HL-60 (cell line): ENCODE measurements around the gene TBL1X.

Source experiments
- DNase-seq, 2 experiments: peaks; one replicate each; pipeline ENCODE4 v3.0.0-alpha.2; 2010 to 2020; ENCODE audit warnings: low read depth in 1 of 2, low spot score in 1 of 2
- H3K27ac ChIP-seq: fragments of 250-450 bp; sonication (Bioruptor Pico); replicated peaks from 2 replicates; pipeline ENCODE4 v1.5.1; 2020; ENCODE audit warnings: mild to moderate bottlenecking, moderate library complexity
- H3K27me3 ChIP-seq: fragments of 250-450 bp; sonication (Bioruptor Pico); 2 replicates; pipeline ENCODE4 v1.5.1; 2021; ENCODE audit warnings: mild to moderate bottlenecking, moderate library complexity; ENCODE audit not compliant: insufficient read depth, poor library complexity, severe bottlenecking
- H3K4me3 ChIP-seq: replicated peaks from 2 replicates; pipeline ENCODE4 v1.5.1; 2011; ENCODE audit warnings: mild to moderate bottlenecking, control low read depth, low read length; ENCODE audit not compliant: insufficient read depth
- GABPA ChIP-seq: IDR thresholded peaks from 2 replicates; pipeline ENCODE4 v1.6.1; 2012; ENCODE audit warnings: low read depth
- POLR2AphosphoS5 ChIP-seq: IDR thresholded peaks from 2 replicates; pipeline ENCODE4 v1.6.1; 2012; ENCODE audit warnings: low read depth
- SPI1 ChIP-seq: IDR thresholded peaks from 2 replicates; pipeline ENCODE4 v1.6.1; 2012; ENCODE audit warnings: low read depth, mild to moderate bottlenecking, borderline replicate concordance
- TF ChIP-seq, protein P1 (sequence below): IDR thresholded peaks from one replicate; pipeline ENCODE4 v1.5.1; 2011; ENCODE audit warnings: low read length, control low read depth, inconsistent platforms; ENCODE audit not compliant: insufficient read depth
- TF ChIP-seq, protein P2 (sequence below): IDR thresholded peaks from 2 replicates; pipeline ENCODE4 v1.6.1; 2012; ENCODE audit warnings: low read depth; ENCODE audit not compliant: insufficient replicate concordance

TBL1X gene

DNA sequence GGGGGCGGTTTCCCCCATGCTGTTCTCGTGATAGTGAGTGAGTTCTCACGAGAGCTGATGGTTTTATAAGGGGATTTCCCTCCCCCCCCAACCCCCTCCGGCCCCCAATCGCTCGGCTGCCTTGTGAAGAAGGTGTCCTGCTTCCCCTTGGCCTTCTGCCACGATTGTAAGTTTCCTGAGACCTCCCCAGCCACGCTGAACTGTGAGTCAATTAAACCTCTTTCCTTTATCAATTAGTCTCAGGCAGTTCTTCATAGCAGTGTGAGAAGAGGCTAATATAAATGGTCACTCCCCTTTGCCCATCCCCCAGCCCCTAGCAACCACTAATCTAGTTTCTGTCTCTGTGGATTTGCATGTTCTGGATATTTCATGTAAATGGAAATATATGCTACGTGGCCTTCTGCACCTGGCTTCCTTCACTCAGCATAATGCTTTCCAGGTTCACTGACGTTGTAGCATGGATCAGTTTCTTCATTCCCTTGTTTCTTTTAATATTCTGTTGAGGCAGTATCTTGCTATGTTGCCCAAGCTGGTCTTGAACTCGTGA lies 284.4 kb downstream of the TBL1X start:
- TF ChIP-seq, protein P1, sequence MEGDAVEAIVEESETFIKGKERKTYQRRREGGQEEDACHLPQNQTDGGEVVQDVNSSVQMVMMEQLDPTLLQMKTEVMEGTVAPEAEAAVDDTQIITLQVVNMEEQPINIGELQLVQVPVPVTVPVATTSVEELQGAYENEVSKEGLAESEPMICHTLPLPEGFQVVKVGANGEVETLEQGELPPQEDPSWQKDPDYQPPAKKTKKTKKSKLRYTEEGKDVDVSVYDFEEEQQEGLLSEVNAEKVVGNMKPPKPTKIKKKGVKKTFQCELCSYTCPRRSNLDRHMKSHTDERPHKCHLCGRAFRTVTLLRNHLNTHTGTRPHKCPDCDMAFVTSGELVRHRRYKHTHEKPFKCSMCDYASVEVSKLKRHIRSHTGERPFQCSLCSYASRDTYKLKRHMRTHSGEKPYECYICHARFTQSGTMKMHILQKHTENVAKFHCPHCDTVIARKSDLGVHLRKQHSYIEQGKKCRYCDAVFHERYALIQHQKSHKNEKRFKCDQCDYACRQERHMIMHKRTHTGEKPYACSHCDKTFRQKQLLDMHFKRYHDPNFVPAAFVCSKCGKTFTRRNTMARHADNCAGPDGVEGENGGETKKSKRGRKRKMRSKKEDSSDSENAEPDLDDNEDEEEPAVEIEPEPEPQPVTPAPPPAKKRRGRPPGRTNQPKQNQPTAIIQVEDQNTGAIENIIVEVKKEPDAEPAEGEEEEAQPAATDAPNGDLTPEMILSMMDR = no peak
- TF ChIP-seq POLR2AphosphoS5 = no peak
- TF ChIP-seq, protein P2, sequence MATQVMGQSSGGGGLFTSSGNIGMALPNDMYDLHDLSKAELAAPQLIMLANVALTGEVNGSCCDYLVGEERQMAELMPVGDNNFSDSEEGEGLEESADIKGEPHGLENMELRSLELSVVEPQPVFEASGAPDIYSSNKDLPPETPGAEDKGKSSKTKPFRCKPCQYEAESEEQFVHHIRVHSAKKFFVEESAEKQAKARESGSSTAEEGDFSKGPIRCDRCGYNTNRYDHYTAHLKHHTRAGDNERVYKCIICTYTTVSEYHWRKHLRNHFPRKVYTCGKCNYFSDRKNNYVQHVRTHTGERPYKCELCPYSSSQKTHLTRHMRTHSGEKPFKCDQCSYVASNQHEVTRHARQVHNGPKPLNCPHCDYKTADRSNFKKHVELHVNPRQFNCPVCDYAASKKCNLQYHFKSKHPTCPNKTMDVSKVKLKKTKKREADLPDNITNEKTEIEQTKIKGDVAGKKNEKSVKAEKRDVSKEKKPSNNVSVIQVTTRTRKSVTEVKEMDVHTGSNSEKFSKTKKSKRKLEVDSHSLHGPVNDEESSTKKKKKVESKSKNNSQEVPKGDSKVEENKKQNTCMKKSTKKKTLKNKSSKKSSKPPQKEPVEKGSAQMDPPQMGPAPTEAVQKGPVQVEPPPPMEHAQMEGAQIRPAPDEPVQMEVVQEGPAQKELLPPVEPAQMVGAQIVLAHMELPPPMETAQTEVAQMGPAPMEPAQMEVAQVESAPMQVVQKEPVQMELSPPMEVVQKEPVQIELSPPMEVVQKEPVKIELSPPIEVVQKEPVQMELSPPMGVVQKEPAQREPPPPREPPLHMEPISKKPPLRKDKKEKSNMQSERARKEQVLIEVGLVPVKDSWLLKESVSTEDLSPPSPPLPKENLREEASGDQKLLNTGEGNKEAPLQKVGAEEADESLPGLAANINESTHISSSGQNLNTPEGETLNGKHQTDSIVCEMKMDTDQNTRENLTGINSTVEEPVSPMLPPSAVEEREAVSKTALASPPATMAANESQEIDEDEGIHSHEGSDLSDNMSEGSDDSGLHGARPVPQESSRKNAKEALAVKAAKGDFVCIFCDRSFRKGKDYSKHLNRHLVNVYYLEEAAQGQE = no peak
- no peak for TF ChIP-seq SPI1
- TF ChIP-seq GABPA = no peak
- Histone ChIP-seq H3K27me3 (peaks cover 3% of the 10 kb centered on the region), H3K27ac (no peak overlapping the region), H3K4me3 (no peak overlapping the region)
- DNase-seq = no peak

DNA sequence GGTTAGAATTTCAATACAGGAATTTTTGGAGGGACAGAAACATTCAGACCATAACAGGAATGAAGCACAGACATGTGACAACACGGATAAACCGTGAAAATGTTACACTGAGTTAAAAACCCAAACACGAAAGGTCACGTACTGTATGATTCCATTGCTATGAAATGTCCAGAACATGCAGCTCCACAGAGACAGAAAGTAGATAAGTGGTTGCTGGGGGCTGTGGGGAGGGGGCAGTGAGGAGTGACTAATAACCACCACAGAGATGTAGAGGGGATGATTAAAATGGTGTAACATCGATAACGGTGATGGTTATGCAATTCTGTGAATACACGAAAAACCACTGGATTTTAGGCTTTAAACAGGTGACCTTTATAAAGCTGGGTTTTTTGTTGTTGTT lies 292.5 kb downstream of the TBL1X start:
- no peak for DNase-seq
- Histone ChIP-seq H3K27me3 (no peaks in the 10 kb centered on the region), H3K4me3 (no peak overlapping the region), H3K27ac (no peak overlapping the region)
- TF ChIP-seq GABPA (no peak), SPI1 (no peak), POLR2AphosphoS5 (no peak)
- TF ChIP-seq, protein P1 = no peak
- TF ChIP-seq, protein P2 = no peak

DNA sequence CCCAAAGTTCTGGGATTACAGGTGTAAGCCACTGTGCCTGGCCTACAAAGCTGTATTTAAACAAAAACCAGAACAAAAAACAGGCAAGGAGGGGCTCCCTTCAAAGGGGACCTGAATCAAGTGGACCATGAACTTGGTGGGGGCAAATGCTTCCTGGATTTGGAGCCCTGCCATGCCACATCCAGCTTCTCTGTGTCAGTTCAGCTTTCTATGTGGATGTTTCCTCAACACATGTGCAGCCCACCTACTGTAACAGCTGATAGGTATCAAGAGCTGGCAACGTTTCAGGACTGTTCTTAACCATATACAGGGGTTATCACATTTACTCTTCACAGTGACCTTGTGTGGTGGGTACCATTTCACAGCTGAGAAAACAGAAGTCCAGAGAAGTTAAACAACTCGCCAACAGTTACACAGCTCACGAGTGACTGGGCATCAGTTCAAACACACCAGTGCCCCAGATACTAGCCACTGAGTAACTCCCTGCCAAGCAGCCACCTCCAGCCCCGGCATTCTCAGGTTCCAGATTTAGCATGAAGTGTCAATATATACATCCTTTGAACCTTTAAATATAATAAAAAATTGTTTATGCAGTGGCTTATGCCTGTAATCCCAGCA lies 293.3 kb downstream of the TBL1X start:
- Histone ChIP-seq H3K27ac (no peak overlapping the region), H3K4me3 (no peak overlapping the region), H3K27me3 (no peaks in the 10 kb centered on the region)
- TF ChIP-seq SPI1 = no peak
- no peak for TF ChIP-seq POLR2AphosphoS5
- TF ChIP-seq, protein P2 = no peak
- TF ChIP-seq, protein P1 = no peak
- TF ChIP-seq GABPA = no peak
- no peak for DNase-seq
